Vagina (tissue), 2 donors: ENCODE results near the gene UBASH3B.

Experiments used
- CTCF ChIP-seq, 3 experiments: fragments of 450-650 bp in 2 of 3; fragments of 200-600 bp in 1 of 3; sonication (generic) in 1 of 3; IDR thresholded peaks; one replicate each; pipeline ENCODE4 v1.5.1; 2017 to 2019; ENCODE audit warnings: antibody characterized with exemption in 3 of 3, mild to moderate bottlenecking in 2 of 3, moderate library complexity in 2 of 3
- POLR2A ChIP-seq, 2 donors: fragments of 450-650 bp; IDR thresholded peaks; one replicate each; pipeline ENCODE4 v1.6.1; 2017; ENCODE audit warnings: antibody characterized with exemption in 2 of 2, mild to moderate bottlenecking in 2 of 2, moderate library complexity in 2 of 2
- POLR2AphosphoS5 ChIP-seq, 2 donors: sonication (generic); formaldehyde crosslinking; IDR thresholded peaks; one replicate each; pipeline ENCODE4 v1.9.0; 2017; ENCODE audit warnings: antibody characterized with exemption in 2 of 2, mild to moderate bottlenecking in 2 of 2, low read depth in 1 of 2; ENCODE audit not compliant: insufficient read depth in 1 of 2

- no peak for TF ChIP-seq POLR2AphosphoS5 (IDR thresholded peaks at IDR 0.05; ENCODE audit: insufficient read depth in 1 of 2, low read depth in 1 of 2)
- TF ChIP-seq CTCF (IDR thresholded peaks at IDR 0.05): no peak
- TF ChIP-seq POLR2A (IDR thresholded peaks at IDR 0.05): no peak
Measured at GRCh38 chr11:122625976-122626665, 29.4 kb upstream of the UBASH3B start.
